HL-60 (cell line): ENCODE results near the gene POLR2L.

Source experiments
- DNase-seq, 2 experiments: peaks; one replicate each; pipeline ENCODE4 v3.0.0-alpha.2; 2010 to 2020; ENCODE audit warnings: low read depth in 1 of 2, low spot score in 1 of 2
- H3K27ac ChIP-seq: fragments of 250-450 bp; sonication (Bioruptor Pico); replicated peaks from 2 replicates; pipeline ENCODE4 v1.5.1; 2020; ENCODE audit warnings: mild to moderate bottlenecking, moderate library complexity
- H3K27me3 ChIP-seq: fragments of 250-450 bp; sonication (Bioruptor Pico); 2 replicates; pipeline ENCODE4 v1.5.1; 2021; ENCODE audit warnings: mild to moderate bottlenecking, moderate library complexity; ENCODE audit not compliant: insufficient read depth, poor library complexity, severe bottlenecking
- H3K4me3 ChIP-seq: replicated peaks from 2 replicates; pipeline ENCODE4 v1.5.1; 2011; ENCODE audit warnings: mild to moderate bottlenecking, control low read depth, low read length; ENCODE audit not compliant: insufficient read depth
- CTCF ChIP-seq: IDR thresholded peaks from one replicate; pipeline ENCODE4 v1.5.1; 2011; ENCODE audit warnings: low read length, control low read depth, inconsistent platforms; ENCODE audit not compliant: insufficient read depth
- GABPA ChIP-seq: IDR thresholded peaks from 2 replicates; pipeline ENCODE4 v1.6.1; 2012; ENCODE audit warnings: low read depth
- POLR2AphosphoS5 ChIP-seq: IDR thresholded peaks from 2 replicates; pipeline ENCODE4 v1.6.1; 2012; ENCODE audit warnings: low read depth
- SPI1 ChIP-seq: IDR thresholded peaks from 2 replicates; pipeline ENCODE4 v1.6.1; 2012; ENCODE audit warnings: low read depth, mild to moderate bottlenecking, borderline replicate concordance
- TF ChIP-seq, protein P1 (sequence below): IDR thresholded peaks from 2 replicates; pipeline ENCODE4 v1.6.1; 2012; ENCODE audit warnings: low read depth; ENCODE audit not compliant: insufficient replicate concordance

Gene POLR2L

DNA sequence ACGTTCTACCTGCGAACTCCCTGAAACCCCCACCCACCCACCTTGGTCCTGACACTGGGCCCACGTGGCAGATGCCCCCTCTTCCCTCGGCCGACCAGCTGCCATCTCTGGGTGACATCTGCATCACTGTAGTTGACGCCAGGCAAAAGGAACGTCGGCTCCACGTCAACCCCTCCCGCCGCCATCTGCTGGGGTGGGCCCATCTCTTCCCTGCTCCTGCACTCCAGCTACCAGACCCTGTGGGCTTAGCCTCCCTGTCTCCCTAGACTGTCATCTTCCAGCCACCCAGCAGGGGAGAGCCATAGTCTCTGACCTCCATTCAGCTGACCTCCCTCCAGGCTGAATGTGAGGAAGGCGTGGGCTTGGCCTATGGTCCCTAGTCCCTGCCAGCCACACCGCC lies 46.9 kb upstream of the POLR2L start:
- TF ChIP-seq, protein P1, sequence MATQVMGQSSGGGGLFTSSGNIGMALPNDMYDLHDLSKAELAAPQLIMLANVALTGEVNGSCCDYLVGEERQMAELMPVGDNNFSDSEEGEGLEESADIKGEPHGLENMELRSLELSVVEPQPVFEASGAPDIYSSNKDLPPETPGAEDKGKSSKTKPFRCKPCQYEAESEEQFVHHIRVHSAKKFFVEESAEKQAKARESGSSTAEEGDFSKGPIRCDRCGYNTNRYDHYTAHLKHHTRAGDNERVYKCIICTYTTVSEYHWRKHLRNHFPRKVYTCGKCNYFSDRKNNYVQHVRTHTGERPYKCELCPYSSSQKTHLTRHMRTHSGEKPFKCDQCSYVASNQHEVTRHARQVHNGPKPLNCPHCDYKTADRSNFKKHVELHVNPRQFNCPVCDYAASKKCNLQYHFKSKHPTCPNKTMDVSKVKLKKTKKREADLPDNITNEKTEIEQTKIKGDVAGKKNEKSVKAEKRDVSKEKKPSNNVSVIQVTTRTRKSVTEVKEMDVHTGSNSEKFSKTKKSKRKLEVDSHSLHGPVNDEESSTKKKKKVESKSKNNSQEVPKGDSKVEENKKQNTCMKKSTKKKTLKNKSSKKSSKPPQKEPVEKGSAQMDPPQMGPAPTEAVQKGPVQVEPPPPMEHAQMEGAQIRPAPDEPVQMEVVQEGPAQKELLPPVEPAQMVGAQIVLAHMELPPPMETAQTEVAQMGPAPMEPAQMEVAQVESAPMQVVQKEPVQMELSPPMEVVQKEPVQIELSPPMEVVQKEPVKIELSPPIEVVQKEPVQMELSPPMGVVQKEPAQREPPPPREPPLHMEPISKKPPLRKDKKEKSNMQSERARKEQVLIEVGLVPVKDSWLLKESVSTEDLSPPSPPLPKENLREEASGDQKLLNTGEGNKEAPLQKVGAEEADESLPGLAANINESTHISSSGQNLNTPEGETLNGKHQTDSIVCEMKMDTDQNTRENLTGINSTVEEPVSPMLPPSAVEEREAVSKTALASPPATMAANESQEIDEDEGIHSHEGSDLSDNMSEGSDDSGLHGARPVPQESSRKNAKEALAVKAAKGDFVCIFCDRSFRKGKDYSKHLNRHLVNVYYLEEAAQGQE = no peak
- no peak for TF ChIP-seq GABPA
- TF ChIP-seq CTCF = no peak
- no peak for TF ChIP-seq POLR2AphosphoS5
- no peak for TF ChIP-seq SPI1
- no peak for DNase-seq

GRCh38 chr11:888310-889212 lies 46.2 kb upstream of the POLR2L start:
- Histone ChIP-seq H3K27me3 (no peaks in the 10 kb centered on the region), H3K27ac (no peak overlapping the region), H3K4me3 (no peak overlapping the region)
- TF ChIP-seq CTCF = no peak
- TF ChIP-seq POLR2AphosphoS5 = no peak
- TF ChIP-seq SPI1 = no peak
- no peak for TF ChIP-seq GABPA
- TF ChIP-seq, protein P1 = no peak
- DNase-seq = no peak

More for the DNA sequence above, 46.9 kb upstream of the POLR2L start:
- Histone ChIP-seq H3K4me3 (no peak overlapping the region), H3K27me3 (no peaks in the 10 kb centered on the region), H3K27ac (no peak overlapping the region)

- H3K27me3 ChIP-seq = no peaks in the 10 kb centered on the region
- no peak overlapping the region for H3K4me3 ChIP-seq
- DNase-seq = no peak
- TF ChIP-seq, protein P1 = no peak
- TF ChIP-seq SPI1 (no peak), CTCF (no peak), GABPA (no peak), POLR2AphosphoS5 (no peak)
- H3K27ac ChIP-seq = no peak overlapping the region
Observed at GRCh38 chr11:887589-887988, 45.3 kb upstream of the POLR2L start.
